HepG2 (cell line): ENCODE results near the gene ABHD15. TPM values are rescaled to one million over a fixed set of nuclear protein-coding genes. Genes with fewer than 3 reads are reported as not detected.

ENCODE experiments used
- CREB1 ChIP-seq, 2 experiments: fragments of 450-650 bp in 1 of 2; IDR thresholded peaks; 2 replicates each; pipeline ENCODE4 v1.6.1; 2016 to 2017; ENCODE audit warnings: control low read depth in 1 of 2, mild to moderate bottlenecking in 1 of 2, missing compliant biosample characterization in 1 of 2, missing genetic modification characterization in 1 of 2
- GATAD2A ChIP-seq: IDR thresholded peaks from 2 replicates; pipeline ENCODE4 v1.6.1; 2016
- KDM1A ChIP-seq: IDR thresholded peaks from 2 replicates; pipeline ENCODE4 v1.6.1; 2016; ENCODE audit warnings: missing compliant biosample characterization
- MATR3 ChIP-seq: sonication (generic); formaldehyde crosslinking; IDR thresholded peaks from 2 replicates; pipeline ENCODE4 v1.4.0; 2020; ENCODE audit warnings: missing genetic modification reagents
- ZBTB40 ChIP-seq, 2 experiments: fragments of 450-650 bp in 1 of 2; sonication (generic) in 1 of 2; formaldehyde crosslinking in 1 of 2; IDR thresholded peaks; 2 replicates each; pipeline versions ENCODE4 v1.6.1 to v1.8.0; 2016 to 2022; ENCODE audit warnings: antibody characterized with exemption in 1 of 2, mild to moderate bottlenecking in 1 of 2, missing genetic modification reagents in 1 of 2
- ZBTB43 ChIP-seq: sonication (generic); formaldehyde crosslinking; conservative IDR thresholded peaks from 2 replicates; pipeline ENCODE4 v1.4.0; 2020; ENCODE audit warnings: missing genetic modification reagents
- ZNF710 ChIP-seq: sonication (generic); formaldehyde crosslinking; IDR thresholded peaks from 2 replicates; pipeline ENCODE4 v1.5.0; 2020; ENCODE audit warnings: mild to moderate bottlenecking, missing genetic modification reagents, borderline replicate concordance
- polyA plus RNA-seq, 8 experiments: library from polyadenylated mRNA; depleted of rRNA in 3 of 8; stranded (reverse) in 7 of 8; unstranded in 1 of 8; fragments of >200 nt; fragmentation: Illumina TruSeq in 4 of 8; extraction: Trizol in 4 of 8; gene quantifications; 2 replicates each; pipeline versions ENCODE4 v1.2.1 to v1.2.3, GENCODE V29; 2011 to 2016; ENCODE audit warnings: low read depth in 4 of 8, missing spikeins in 1 of 8, mixed read lengths in 1 of 8; ENCODE audit not compliant: insufficient read depth in 1 of 8
- total RNA-seq, 5 experiments: library from RNA; depleted of rRNA; stranded (reverse); fragments of >200 nt; fragmentation: Illumina TruSeq; extraction: Trizol; gene quantifications; 2 replicates each; pipeline ENCODE4 v1.2.3, GENCODE V29; 2016; ENCODE audit warnings: low read depth in 1 of 5
- TF ChIP-seq, protein P1 (sequence below): sonication (generic); formaldehyde crosslinking; IDR thresholded peaks from 2 replicates; pipeline ENCODE4 v1.4.0; 2020; ENCODE audit warnings: missing genetic modification reagents
- TF ChIP-seq, protein P2 (sequence below): sonication (generic); formaldehyde crosslinking; IDR thresholded peaks from 2 replicates; pipeline ENCODE4 v1.8.1; 2023; ENCODE audit warnings: mild to moderate bottlenecking, missing genetic modification reagents

Gene ABHD15
- total and polyA plus RNA-seq, 2 of the 13 experiments (the other 11 are each of a cell fraction or from before 2014, with no cell fraction given): 2.4 to 7.7 TPM

DNA sequence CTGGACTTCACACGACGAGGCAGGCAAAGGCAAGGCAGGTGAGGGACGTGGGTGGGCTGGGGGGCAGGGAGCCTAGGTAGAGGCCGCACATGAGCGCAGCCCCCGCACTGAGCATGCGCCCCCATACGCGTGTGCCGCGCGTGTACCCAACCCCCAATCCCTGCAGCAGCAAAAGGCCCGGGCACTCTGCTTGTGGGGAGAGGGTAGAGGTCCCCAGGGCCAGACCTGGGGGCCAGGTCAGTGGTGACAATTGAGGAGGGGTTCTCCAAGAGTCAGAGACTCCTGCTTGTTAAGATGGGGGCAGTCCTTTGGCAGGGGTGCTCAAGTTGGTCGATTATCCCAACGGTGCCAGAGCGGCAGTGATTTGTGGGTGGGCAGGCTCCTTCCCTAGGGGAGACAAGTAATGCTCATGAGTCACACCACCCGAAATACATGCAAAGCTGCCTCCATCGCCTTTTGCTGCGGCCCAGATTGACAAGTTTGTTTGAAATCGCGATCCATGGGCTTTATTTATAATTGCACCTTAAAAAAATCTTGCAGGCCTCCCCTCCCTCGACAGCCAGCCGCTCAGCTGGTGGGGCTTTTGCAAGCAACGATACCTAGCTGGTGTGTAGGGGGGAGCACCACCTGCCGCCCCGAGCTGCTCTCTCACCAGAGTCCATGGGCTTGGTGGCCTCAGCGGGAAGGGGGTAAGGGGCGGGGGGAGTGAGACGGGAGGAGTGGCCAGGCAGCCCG lies 23.7 kb upstream of the ABHD15 start (continued):
- TF ChIP-seq ZNF710 (CRISPR knock-in tag): no peak; the same call in 1 of the 2 replicates
- TF ChIP-seq CREB1 (IDR thresholded peaks at IDR 0.05): no peak
- no peak for TF ChIP-seq CREB1 (CRISPR knock-in tag; IDR thresholded peaks at IDR 0.05)
- no peak; the same call in 1 of the 2 replicates for TF ChIP-seq GATAD2A (CRISPR knock-in tag)
- TF ChIP-seq, protein P1, sequence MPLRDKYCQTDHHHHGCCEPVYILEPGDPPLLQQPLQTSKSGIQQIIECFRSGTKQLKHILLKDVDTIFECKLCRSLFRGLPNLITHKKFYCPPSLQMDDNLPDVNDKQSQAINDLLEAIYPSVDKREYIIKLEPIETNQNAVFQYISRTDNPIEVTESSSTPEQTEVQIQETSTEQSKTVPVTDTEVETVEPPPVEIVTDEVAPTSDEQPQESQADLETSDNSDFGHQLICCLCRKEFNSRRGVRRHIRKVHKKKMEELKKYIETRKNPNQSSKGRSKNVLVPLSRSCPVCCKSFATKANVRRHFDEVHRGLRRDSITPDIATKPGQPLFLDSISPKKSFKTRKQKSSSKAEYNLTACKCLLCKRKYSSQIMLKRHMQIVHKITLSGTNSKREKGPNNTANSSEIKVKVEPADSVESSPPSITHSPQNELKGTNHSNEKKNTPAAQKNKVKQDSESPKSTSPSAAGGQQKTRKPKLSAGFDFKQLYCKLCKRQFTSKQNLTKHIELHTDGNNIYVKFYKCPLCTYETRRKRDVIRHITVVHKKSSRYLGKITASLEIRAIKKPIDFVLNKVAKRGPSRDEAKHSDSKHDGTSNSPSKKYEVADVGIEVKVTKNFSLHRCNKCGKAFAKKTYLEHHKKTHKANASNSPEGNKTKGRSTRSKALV (CRISPR knock-in tag): no peak
- no peak for TF ChIP-seq MATR3 (CRISPR knock-in tag)
- TF ChIP-seq ZBTB43 (CRISPR knock-in tag): no peak
- TF ChIP-seq ZBTB40 (IDR thresholded peaks at IDR 0.05): no peak
- peak; percentile 24 for TF ChIP-seq ZBTB40 (CRISPR knock-in tag; IDR thresholded peaks at IDR 0.05)
- TF ChIP-seq KDM1A (CRISPR knock-in tag): no peak
- TF ChIP-seq, protein P2, sequence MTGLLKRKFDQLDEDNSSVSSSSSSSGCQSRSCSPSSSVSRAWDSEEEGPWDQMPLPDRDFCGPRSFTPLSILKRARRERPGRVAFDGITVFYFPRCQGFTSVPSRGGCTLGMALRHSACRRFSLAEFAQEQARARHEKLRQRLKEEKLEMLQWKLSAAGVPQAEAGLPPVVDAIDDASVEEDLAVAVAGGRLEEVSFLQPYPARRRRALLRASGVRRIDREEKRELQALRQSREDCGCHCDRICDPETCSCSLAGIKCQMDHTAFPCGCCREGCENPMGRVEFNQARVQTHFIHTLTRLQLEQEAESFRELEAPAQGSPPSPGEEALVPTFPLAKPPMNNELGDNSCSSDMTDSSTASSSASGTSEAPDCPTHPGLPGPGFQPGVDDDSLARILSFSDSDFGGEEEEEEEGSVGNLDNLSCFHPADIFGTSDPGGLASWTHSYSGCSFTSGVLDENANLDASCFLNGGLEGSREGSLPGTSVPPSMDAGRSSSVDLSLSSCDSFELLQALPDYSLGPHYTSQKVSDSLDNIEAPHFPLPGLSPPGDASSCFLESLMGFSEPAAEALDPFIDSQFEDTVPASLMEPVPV (CRISPR knock-in tag): no peak
